K562 (cell line): Measurements from ENCODE around the gene PITPNB.

ENCODE experiments used
- TCF7L2 ChIP-seq: fragments of 150-350 bp; IDR thresholded peaks from 2 replicates; pipeline ENCODE4 v1.6.1; 2016; ENCODE audit warnings: low read depth, mild to moderate bottlenecking, low read length, moderate library complexity
- TF ChIP-seq, protein P1 (sequence below), 2 experiments: fragments of 450-650 bp; formaldehyde crosslinking in 1 of 2; IDR thresholded peaks; 2 replicates each; pipeline versions ENCODE4 v1.4.0 to v1.6.1; 2014 to 2020; ENCODE audit warnings: mild to moderate bottlenecking in 2 of 2, borderline replicate concordance in 1 of 2, low read depth in 1 of 2
- TF ChIP-seq, protein P2 (sequence below): fragments of 150-350 bp; conservative IDR thresholded peaks from 2 replicates; pipeline ENCODE4 v1.6.1; 2014; ENCODE audit warnings: low read length
- TF ChIP-seq, protein P3 (sequence below), 3 experiments: IDR thresholded peaks in 2 of 3; conservative IDR thresholded peaks in 1 of 3; 2 replicates each; pipeline ENCODE4 v1.5.1; 2011 to 2012; ENCODE audit warnings: low read length in 3 of 3, mild to moderate bottlenecking in 3 of 3, control low read depth in 2 of 3, improper control_type of control experiment in 1 of 3, inconsistent platforms in 1 of 3, low read depth in 1 of 3, mixed read lengths in 1 of 3, moderate library complexity in 1 of 3; ENCODE audit not compliant: insufficient read depth in 2 of 3
- TF ChIP-seq, protein P4 (sequence below): fragments of 250-450 bp; sonication (Bioruptor Pico); IDR thresholded peaks from 2 replicates; pipeline ENCODE4 v1.8.0; 2022; ENCODE audit warnings: inconsistent platforms, mild to moderate bottlenecking, moderate library complexity, borderline replicate concordance
- TF ChIP-seq, protein P5 (sequence below): sonication (generic); formaldehyde crosslinking; IDR thresholded peaks from 2 replicates; pipeline ENCODE4 v1.8.0; 2022; ENCODE audit warnings: mild to moderate bottlenecking, missing genetic modification reagents

DNA sequence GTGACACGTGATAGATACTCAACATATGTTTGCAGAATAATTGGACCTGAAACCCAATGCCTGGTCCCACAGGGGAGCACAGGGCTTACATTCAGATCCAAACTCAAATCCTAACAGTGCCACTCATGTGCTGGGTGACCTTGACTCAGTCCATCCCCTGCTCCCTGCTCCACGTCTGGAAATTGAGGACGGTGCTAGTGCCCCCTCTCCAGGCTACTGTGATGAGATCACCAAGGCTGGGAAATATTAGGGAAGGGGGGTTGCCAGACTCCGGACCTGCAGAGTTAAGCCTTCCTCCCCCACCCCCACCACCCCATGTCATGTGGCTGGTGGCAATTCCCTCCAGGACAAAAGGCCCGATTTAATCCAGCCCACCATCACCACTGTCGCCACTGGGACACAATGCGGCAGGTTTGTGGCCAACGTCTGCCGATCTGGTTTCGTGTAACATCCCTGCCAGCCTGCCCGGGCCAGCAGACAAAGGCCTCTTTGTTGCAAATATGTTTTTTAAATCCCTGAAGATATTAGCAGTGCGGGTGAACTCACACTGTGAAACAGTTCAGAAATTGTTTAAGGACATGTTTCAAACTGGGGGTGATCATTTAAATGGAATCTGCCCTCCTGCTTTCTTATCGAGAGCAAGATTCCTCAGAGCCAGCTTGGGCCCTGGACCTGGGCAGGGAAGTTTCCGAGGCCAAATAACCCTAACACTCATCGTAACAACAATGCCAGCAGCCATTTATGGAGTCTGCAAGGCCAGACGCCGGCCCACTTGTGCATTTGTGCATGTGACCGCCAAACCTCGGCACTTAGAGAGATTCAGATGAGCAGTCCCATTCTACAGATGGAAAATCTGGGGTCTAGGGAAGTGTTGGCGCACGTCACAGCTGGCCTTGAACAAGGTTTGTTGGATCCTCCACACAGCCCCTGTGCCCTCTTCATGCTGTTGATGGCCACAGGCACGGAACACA is 97.9 kb downstream of the PITPNB start:
- TF ChIP-seq, protein P1, sequence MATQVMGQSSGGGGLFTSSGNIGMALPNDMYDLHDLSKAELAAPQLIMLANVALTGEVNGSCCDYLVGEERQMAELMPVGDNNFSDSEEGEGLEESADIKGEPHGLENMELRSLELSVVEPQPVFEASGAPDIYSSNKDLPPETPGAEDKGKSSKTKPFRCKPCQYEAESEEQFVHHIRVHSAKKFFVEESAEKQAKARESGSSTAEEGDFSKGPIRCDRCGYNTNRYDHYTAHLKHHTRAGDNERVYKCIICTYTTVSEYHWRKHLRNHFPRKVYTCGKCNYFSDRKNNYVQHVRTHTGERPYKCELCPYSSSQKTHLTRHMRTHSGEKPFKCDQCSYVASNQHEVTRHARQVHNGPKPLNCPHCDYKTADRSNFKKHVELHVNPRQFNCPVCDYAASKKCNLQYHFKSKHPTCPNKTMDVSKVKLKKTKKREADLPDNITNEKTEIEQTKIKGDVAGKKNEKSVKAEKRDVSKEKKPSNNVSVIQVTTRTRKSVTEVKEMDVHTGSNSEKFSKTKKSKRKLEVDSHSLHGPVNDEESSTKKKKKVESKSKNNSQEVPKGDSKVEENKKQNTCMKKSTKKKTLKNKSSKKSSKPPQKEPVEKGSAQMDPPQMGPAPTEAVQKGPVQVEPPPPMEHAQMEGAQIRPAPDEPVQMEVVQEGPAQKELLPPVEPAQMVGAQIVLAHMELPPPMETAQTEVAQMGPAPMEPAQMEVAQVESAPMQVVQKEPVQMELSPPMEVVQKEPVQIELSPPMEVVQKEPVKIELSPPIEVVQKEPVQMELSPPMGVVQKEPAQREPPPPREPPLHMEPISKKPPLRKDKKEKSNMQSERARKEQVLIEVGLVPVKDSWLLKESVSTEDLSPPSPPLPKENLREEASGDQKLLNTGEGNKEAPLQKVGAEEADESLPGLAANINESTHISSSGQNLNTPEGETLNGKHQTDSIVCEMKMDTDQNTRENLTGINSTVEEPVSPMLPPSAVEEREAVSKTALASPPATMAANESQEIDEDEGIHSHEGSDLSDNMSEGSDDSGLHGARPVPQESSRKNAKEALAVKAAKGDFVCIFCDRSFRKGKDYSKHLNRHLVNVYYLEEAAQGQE (IDR thresholded peaks at IDR 0.05; ENCODE audit: borderline replicate concordance): no peak
- TF ChIP-seq, protein P1 (CRISPR knock-in tag; IDR thresholded peaks at IDR 0.05; ENCODE audit: low read depth): no peak
- TF ChIP-seq, protein P2, sequence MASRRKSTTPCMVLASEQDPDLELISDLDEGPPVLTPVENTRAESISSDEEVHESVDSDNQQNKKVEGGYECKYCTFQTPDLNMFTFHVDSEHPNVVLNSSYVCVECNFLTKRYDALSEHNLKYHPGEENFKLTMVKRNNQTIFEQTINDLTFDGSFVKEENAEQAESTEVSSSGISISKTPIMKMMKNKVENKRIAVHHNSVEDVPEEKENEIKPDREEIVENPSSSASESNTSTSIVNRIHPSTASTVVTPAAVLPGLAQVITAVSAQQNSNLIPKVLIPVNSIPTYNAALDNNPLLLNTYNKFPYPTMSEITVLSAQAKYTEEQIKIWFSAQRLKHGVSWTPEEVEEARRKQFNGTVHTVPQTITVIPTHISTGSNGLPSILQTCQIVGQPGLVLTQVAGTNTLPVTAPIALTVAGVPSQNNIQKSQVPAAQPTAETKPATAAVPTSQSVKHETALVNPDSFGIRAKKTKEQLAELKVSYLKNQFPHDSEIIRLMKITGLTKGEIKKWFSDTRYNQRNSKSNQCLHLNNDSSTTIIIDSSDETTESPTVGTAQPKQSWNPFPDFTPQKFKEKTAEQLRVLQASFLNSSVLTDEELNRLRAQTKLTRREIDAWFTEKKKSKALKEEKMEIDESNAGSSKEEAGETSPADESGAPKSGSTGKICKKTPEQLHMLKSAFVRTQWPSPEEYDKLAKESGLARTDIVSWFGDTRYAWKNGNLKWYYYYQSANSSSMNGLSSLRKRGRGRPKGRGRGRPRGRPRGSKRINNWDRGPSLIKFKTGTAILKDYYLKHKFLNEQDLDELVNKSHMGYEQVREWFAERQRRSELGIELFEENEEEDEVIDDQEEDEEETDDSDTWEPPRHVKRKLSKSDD: no peak
- TF ChIP-seq, protein P3, sequence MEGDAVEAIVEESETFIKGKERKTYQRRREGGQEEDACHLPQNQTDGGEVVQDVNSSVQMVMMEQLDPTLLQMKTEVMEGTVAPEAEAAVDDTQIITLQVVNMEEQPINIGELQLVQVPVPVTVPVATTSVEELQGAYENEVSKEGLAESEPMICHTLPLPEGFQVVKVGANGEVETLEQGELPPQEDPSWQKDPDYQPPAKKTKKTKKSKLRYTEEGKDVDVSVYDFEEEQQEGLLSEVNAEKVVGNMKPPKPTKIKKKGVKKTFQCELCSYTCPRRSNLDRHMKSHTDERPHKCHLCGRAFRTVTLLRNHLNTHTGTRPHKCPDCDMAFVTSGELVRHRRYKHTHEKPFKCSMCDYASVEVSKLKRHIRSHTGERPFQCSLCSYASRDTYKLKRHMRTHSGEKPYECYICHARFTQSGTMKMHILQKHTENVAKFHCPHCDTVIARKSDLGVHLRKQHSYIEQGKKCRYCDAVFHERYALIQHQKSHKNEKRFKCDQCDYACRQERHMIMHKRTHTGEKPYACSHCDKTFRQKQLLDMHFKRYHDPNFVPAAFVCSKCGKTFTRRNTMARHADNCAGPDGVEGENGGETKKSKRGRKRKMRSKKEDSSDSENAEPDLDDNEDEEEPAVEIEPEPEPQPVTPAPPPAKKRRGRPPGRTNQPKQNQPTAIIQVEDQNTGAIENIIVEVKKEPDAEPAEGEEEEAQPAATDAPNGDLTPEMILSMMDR (IDR thresholded peaks at IDR 0.05 in 2 of 3, conservative IDR thresholded peaks at IDR 0.05 in 1 of 3; ENCODE audit: insufficient read depth in 2 of 3, low read depth in 1 of 3, low read length in 3 of 3): no peak
- TF ChIP-seq TCF7L2: no peak
- TF ChIP-seq, protein P4, sequence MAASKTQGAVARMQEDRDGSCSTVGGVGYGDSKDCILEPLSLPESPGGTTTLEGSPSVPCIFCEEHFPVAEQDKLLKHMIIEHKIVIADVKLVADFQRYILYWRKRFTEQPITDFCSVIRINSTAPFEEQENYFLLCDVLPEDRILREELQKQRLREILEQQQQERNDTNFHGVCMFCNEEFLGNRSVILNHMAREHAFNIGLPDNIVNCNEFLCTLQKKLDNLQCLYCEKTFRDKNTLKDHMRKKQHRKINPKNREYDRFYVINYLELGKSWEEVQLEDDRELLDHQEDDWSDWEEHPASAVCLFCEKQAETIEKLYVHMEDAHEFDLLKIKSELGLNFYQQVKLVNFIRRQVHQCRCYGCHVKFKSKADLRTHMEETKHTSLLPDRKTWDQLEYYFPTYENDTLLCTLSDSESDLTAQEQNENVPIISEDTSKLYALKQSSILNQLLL (CRISPR knock-in tag): no peak
- TF ChIP-seq, protein P5, sequence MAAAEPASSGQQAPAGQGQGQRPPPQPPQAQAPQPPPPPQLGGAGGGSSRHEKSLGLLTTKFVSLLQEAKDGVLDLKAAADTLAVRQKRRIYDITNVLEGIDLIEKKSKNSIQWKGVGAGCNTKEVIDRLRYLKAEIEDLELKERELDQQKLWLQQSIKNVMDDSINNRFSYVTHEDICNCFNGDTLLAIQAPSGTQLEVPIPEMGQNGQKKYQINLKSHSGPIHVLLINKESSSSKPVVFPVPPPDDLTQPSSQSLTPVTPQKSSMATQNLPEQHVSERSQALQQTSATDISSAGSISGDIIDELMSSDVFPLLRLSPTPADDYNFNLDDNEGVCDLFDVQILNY (CRISPR knock-in tag): no peak
